Ectodermal cell (in vitro differentiated cells): Measurements from ENCODE around the gene BMI1.

Source experiments
- H3K27ac ChIP-seq: 2 replicates; pipeline ENCODE4 v1.7.0; 2013; ENCODE audit warnings: mild to moderate bottlenecking, low read depth, low read length; ENCODE audit not compliant: insufficient read depth, poor library complexity, severe bottlenecking
- H3K27me3 ChIP-seq: 2 replicates; pipeline ENCODE4 v1.7.0; 2013; ENCODE audit warnings: mild to moderate bottlenecking, low read length; ENCODE audit not compliant: insufficient read depth, control insufficient read depth, poor library complexity, severe bottlenecking
- H3K36me3 ChIP-seq: one replicate; pipeline ENCODE4 v1.7.0; 2013; ENCODE audit warnings: low read length; ENCODE audit not compliant: control insufficient read depth, insufficient read depth
- H3K4me1 ChIP-seq: one replicate; pipeline ENCODE4 v1.7.0; 2013; ENCODE audit warnings: low read length; ENCODE audit not compliant: control insufficient read depth, insufficient read depth
- H3K4me3 ChIP-seq: 2 replicates; pipeline ENCODE4 v1.7.0; 2013; ENCODE audit warnings: low read depth, low read length, control low read depth; ENCODE audit not compliant: insufficient read depth
- H3K9me3 ChIP-seq: 2 replicates; pipeline ENCODE4 v1.7.0; 2013; ENCODE audit warnings: mild to moderate bottlenecking, low read length, moderate library complexity; ENCODE audit not compliant: control insufficient read depth
- WGBS, 2 experiments: methylation state at CpG; one replicate each; pipeline ENCODE4 v1.1.7; 2013; ENCODE audit warnings: missing lambda C conversion rate in 2 of 2; 5-methylcytosine and 5-hydroxymethylcytosine counted together

BMI1 gene

GRCh38 chr10:22325272-22326144 is 4.6 kb downstream of the BMI1 start:
- H3K36me3 ChIP-seq: peaks cover 9% of the 10 kb centered on the region
- no peaks in the 10 kb centered on the region for H3K9me3 ChIP-seq
- H3K4me1 ChIP-seq: peaks cover 28% of the 10 kb centered on the region
- peak overlapping the region; percentile 54 for H3K4me3 ChIP-seq
- WGBS, 2 experiments: 0 to 1% methylated on average over 92 of the region's 92 CpGs
- H3K27ac ChIP-seq: no peak overlapping the region
- H3K27me3 ChIP-seq: peaks cover 55% of the 10 kb centered on the region

- Histone ChIP-seq H3K4me3 (peak overlapping the region; percentile 36), H3K27me3 (peaks cover 61% of the 10 kb centered on the region), H3K27ac (no peak overlapping the region), H3K9me3 (no peaks in the 10 kb centered on the region), H3K36me3 (peaks cover 9% of the 10 kb centered on the region), H3K4me1 (peaks cover 28% of the 10 kb centered on the region)
- 26 to 33% methylated on average over 7 to 8 of the region's 8 CpGs for WGBS, 2 experiments
Measured at GRCh38 chr10:22326145-22326702, 5.3 kb downstream of the BMI1 start.

- peaks cover 66% of the 10 kb centered on the region for H3K27me3 ChIP-seq
- 81 to 87% methylated on average over 3 of the region's 3 CpGs for WGBS, 2 experiments
- no peak overlapping the region for H3K4me3 ChIP-seq
- H3K27ac ChIP-seq: no peak overlapping the region
- no peaks in the 10 kb centered on the region for H3K9me3 ChIP-seq
- peaks cover 9% of the 10 kb centered on the region for H3K36me3 ChIP-seq
- peaks cover 11% of the 10 kb centered on the region for H3K4me1 ChIP-seq
Measured at GRCh38 chr10:22329150-22329549, 8.3 kb downstream of the BMI1 start.

- H3K27me3 ChIP-seq: peaks cover 70% of the 10 kb centered on the region
- WGBS, 2 experiments: 8 to 10% methylated on average over 7 of the region's 7 CpGs
- peaks cover 9% of the 10 kb centered on the region for H3K36me3 ChIP-seq
- no peaks in the 10 kb centered on the region for H3K9me3 ChIP-seq
- H3K4me3 ChIP-seq: no peak overlapping the region
- peaks cover 2% of the 10 kb centered on the region for H3K4me1 ChIP-seq
- no peak overlapping the region for H3K27ac ChIP-seq
Measured at GRCh38 chr10:22332116-22332692, 11.3 kb downstream of the BMI1 start.

GRCh38 chr10:22333167-22333974 is 12.5 kb downstream of the BMI1 start:
- no peak overlapping the region for H3K27ac ChIP-seq
- peaks cover 77% of the 10 kb centered on the region for H3K27me3 ChIP-seq
- peaks cover 10% of the 10 kb centered on the region for H3K4me1 ChIP-seq
- 10% methylated on average over 24 to 25 of the region's 25 CpGs for WGBS, 2 experiments
- H3K36me3 ChIP-seq: peaks cover 9% of the 10 kb centered on the region
- H3K9me3 ChIP-seq: no peaks in the 10 kb centered on the region
- H3K4me3 ChIP-seq: no peak overlapping the region

GRCh38 chr10:22333975-22334282 is 13.0 kb downstream of the BMI1 start:
- no peak overlapping the region for H3K27ac ChIP-seq
- peaks cover 83% of the 10 kb centered on the region for H3K27me3 ChIP-seq
- H3K9me3 ChIP-seq: no peaks in the 10 kb centered on the region
- H3K4me1 ChIP-seq: peaks cover 10% of the 10 kb centered on the region
- WGBS, 2 experiments: 5 to 7% methylated on average over 16 of the region's 16 CpGs
- no peak overlapping the region for H3K4me3 ChIP-seq
- peaks cover 9% of the 10 kb centered on the region for H3K36me3 ChIP-seq

GRCh38 chr10:22334414-22335172 is 13.7 kb downstream of the BMI1 start:
- H3K27me3 ChIP-seq: peaks cover 90% of the 10 kb centered on the region
- peaks cover 10% of the 10 kb centered on the region for H3K4me1 ChIP-seq
- no peak overlapping the region for H3K27ac ChIP-seq
- peaks cover 4% of the 10 kb centered on the region for H3K36me3 ChIP-seq
- H3K9me3 ChIP-seq: no peaks in the 10 kb centered on the region
- H3K4me3 ChIP-seq: no peak overlapping the region
- WGBS, 2 experiments: 1% methylated on average over 73 of the region's 73 CpGs

GRCh38 chr10:22335173-22335933 is 14.5 kb downstream of the BMI1 start:
- Histone ChIP-seq H3K36me3 (no peaks in the 10 kb centered on the region), H3K9me3 (no peaks in the 10 kb centered on the region), H3K4me3 (peak overlapping the region; percentile 18), H3K27ac (no peak overlapping the region), H3K4me1 (peaks cover 10% of the 10 kb centered on the region), H3K27me3 (peaks cover 97% of the 10 kb centered on the region)
- WGBS, 2 experiments: 1 to 2% methylated on average over 71 of the region's 71 CpGs

- 5 to 12% methylated on average over 7 to 9 of the region's 9 CpGs for whole genome bisulfite sequencing, 2 experiments
- Histone ChIP-seq H3K27me3 (peaks cover 100% of the 10 kb centered on the region), H3K36me3 (no peaks in the 10 kb centered on the region), H3K4me3 (no peak overlapping the region), H3K27ac (no peak overlapping the region), H3K4me1 (peaks cover 18% of the 10 kb centered on the region), H3K9me3 (no peaks in the 10 kb centered on the region)
Measured at GRCh38 chr10:22338185-22338900, 17.4 kb downstream of the BMI1 start.
